GM12878 (cell line): ENCODE data around the gene SRXN1. TPM values are rescaled to one million over a fixed set of nuclear protein-coding genes. Genes with fewer than 3 reads are reported as not detected.

Source experiments
- ATAC-seq: fragments of 200-7000 bp; cut with Tn5 transposase; 3 replicates; pipeline ENCODE4 v1.9.1; 2020; ENCODE audit warnings: mild to moderate bottlenecking, moderate library complexity
- BruUV-seq: library from RNA; stranded (reverse); fragments of 400-500 nt; replicated peaks from 2 replicates; lab custom pipeline; 2021; lab: Mats Ljungman, UMichigan
- CTCF ChIA-PET: fragments of 300-600 bp; sonication (Branson Sonifier 250); formaldehyde crosslinking; extraction: SDS; loops from one replicate; lab custom pipeline; 2021; ENCODE audit warnings: inconsistent platforms; lab: Yijun Ruan, JAX
- POLR2A ChIA-PET: fragments of 350-600 bp; formaldehyde crosslinking; extraction: SDS; loops from one replicate; lab custom pipeline; 2021; ENCODE audit warnings: inconsistent platforms; lab: Charles Lee
- RAD21 ChIA-PET: fragments of 300-600 bp; sonication (Branson Sonifier 250); formaldehyde crosslinking; loops from one replicate; lab custom pipeline; 2023; ENCODE audit warnings: antibody characterized with exemption; ENCODE audit not compliant: unreplicated experiment; lab: Charles Lee
- SMC1A ChIA-PET: fragments of 300-600 bp; sonication (Branson Sonifier 250); formaldehyde crosslinking; loops from one replicate; lab custom pipeline; 2023; ENCODE audit not compliant: unreplicated experiment, uncharacterized antibody; lab: Charles Lee
- DNase-seq: peaks from one replicate; pipeline ENCODE4 v3.0.0-alpha.2; 2011; ENCODE audit warnings: low read depth, low spot score
- FAIRE-seq: peaks from 3 replicates; lab custom pipeline; 2011; peaks lifted over from hg19 to GRCh38; lab: Jason Lieb, UNC
- H2AFZ ChIP-seq: 2 replicates; pipeline ENCODE4 v1.6.0; 2011; ENCODE audit warnings: low read depth, low read length, control low read depth; ENCODE audit not compliant: control insufficient read depth
- H3K27ac ChIP-seq: 2 replicates; pipeline ENCODE4 v1.5.1; 2011; ENCODE audit warnings: control low read depth; ENCODE audit not compliant: control insufficient read depth, insufficient read depth
- H3K27me3 ChIP-seq, 2 experiments: replicated peaks in 1 of 2; 2 replicates each; pipeline versions ENCODE4 v1.6.0 to v1.6.1; 2011; ENCODE audit warnings: low read length in 1 of 2; ENCODE audit not compliant: control insufficient read depth in 2 of 2, insufficient read depth in 2 of 2
- H3K36me3 ChIP-seq, 2 experiments: 2 replicates each; pipeline ENCODE4 v1.5.1; 2011; ENCODE audit warnings: low read length in 1 of 2; ENCODE audit not compliant: control insufficient read depth in 2 of 2, insufficient read depth in 2 of 2
- H3K4me1 ChIP-seq: 2 replicates; pipeline ENCODE4 v1.6.1; 2011; ENCODE audit warnings: mild to moderate bottlenecking, low read length, moderate library complexity, mixed read lengths; ENCODE audit not compliant: control insufficient read depth, insufficient read depth
- H3K4me2 ChIP-seq: 2 replicates; pipeline ENCODE4 v1.6.0; 2011; ENCODE audit warnings: control low read depth; ENCODE audit not compliant: control insufficient read depth, insufficient read depth
- H3K4me3 ChIP-seq: fragments of 200-600 bp; sonication (generic); 2 replicates; pipeline ENCODE4 v1.5.1; 2016
- H3K79me2 ChIP-seq: 2 replicates; pipeline ENCODE4 v1.6.0; 2011; ENCODE audit warnings: low read length; ENCODE audit not compliant: control insufficient read depth, insufficient read depth
- H3K9ac ChIP-seq: 2 replicates; pipeline ENCODE4 v1.8.0; 2011; ENCODE audit warnings: low read length, control low read depth, mixed read lengths; ENCODE audit not compliant: control insufficient read depth, insufficient read depth
- H3K9me3 ChIP-seq: replicated peaks from 3 replicates; pipeline ENCODE4 v1.5.1; 2011; ENCODE audit warnings: mild to moderate bottlenecking, low read length; ENCODE audit not compliant: control insufficient read depth, insufficient read depth
- H4K20me1 ChIP-seq: 2 replicates; pipeline ENCODE4 v1.6.0; 2011; ENCODE audit not compliant: control insufficient read depth, insufficient read depth
- BCL11A ChIP-seq: IDR thresholded peaks from 2 replicates; pipeline ENCODE4 v1.6.1; 2011; ENCODE audit warnings: low read depth, low read length
- BMI1 ChIP-seq: fragments of 450-650 bp; IDR thresholded peaks from 2 replicates; pipeline ENCODE4 v1.6.1; 2016; ENCODE audit warnings: mild to moderate bottlenecking, moderate library complexity, borderline replicate concordance
- CEBPB ChIP-seq, 2 experiments: fragments of 150-350 bp in 1 of 2; IDR thresholded peaks; 2 replicates each; pipeline ENCODE4 v1.6.1; 2012 to 2014; ENCODE audit warnings: low read depth in 2 of 2, low read length in 2 of 2, borderline replicate concordance in 1 of 2, inconsistent platforms in 1 of 2
- TBL1XR1 ChIP-seq: IDR thresholded peaks from 2 replicates; pipeline ENCODE4 v1.6.1; 2012; ENCODE audit warnings: low read depth, low read length, improper control_type of control experiment
- WGBS: methylation state at CpG from one replicate; pipeline ENCODE4 v1.1.6; 2016; ENCODE audit warnings: low lambda C conversion rate; ENCODE audit not compliant: insufficient replicate concordance, insufficient coverage; ENCODE audit errors: missing lambda C conversion rate; 5-methylcytosine and 5-hydroxymethylcytosine counted together
- in situ Hi-C: fragments of 300-500 bp; cut with MboI; formaldehyde crosslinking; loops from 9 replicates; pipeline ENCODE4 v1.14.3; 2018; ENCODE audit warnings: mixed read lengths
- intact Hi-C: fragments of 100-400 bp; cut with micrococcal nuclease; formaldehyde crosslinking; loops from one replicate; pipeline ENCODE4 v1.14.2; 2022; ENCODE audit not compliant: unreplicated experiment
- polyA plus RNA-seq, 11 experiments: library from polyadenylated mRNA; depleted of rRNA in 4 of 11; unstranded in 6 of 11; stranded (reverse) in 5 of 11; fragments of >200 nt; fragmentation: Nextera tagmentation in 4 of 11; fragmentation: Illumina TruSeq in 1 of 11; extraction: Ambion mirVana in 4 of 11; extraction: Trizol in 1 of 11; gene quantifications; 1 replicate in 1 of 11; 2 replicates in 10 of 11; pipeline versions ENCODE4 v1.2.1 to v1.2.3, GENCODE V29; 2011 to 2016; ENCODE audit warnings: inconsistent platforms in 2 of 11, missing spikeins in 2 of 11, low read depth in 1 of 11
- total RNA-seq, 4 experiments: library from RNA; depleted of rRNA in 3 of 4; stranded (reverse); fragments of >200 nt in 3 of 4; fragmentation: Illumina TruSeq in 1 of 4; extraction: Trizol in 1 of 4; gene quantifications; 2 replicates each; pipeline versions ENCODE4 v1.2.1 to v1.2.3, GENCODE V29; 2013 to 2021
- TF ChIP-seq, protein P1 (sequence below): IDR thresholded peaks from 2 replicates; pipeline ENCODE4 v1.6.1; 2012; ENCODE audit warnings: improper control_type of control experiment, low read depth, low read length; ENCODE audit not compliant: insufficient replicate concordance
- TF ChIP-seq, protein P2 (sequence below): fragments of 450-650 bp; IDR thresholded peaks from 2 replicates; pipeline ENCODE4 v1.6.1; 2014; ENCODE audit warnings: mild to moderate bottlenecking
- TF ChIP-seq, protein P3 (sequence below): fragments of 450-650 bp; IDR thresholded peaks from 2 replicates; pipeline ENCODE4 v1.6.1; 2017; ENCODE audit warnings: antibody characterized with exemption, mild to moderate bottlenecking, moderate library complexity
- TF ChIP-seq, protein P4 (sequence below): fragments of 450-650 bp; IDR thresholded peaks from 2 replicates; pipeline ENCODE4 v1.6.1; 2017; ENCODE audit warnings: mild to moderate bottlenecking
- TF ChIP-seq, protein P5 (sequence below): IDR thresholded peaks from 2 replicates; pipeline ENCODE4 v1.6.1; 2011; ENCODE audit warnings: borderline replicate concordance, low read depth, mild to moderate bottlenecking, moderate library complexity, low read length; ENCODE audit not compliant: insufficient read depth, poor library complexity, severe bottlenecking

Gene SRXN1
- total and polyA plus RNA-seq, 10 of the 15 experiments (the other 5 are each of a cell fraction or from before 2014, with no cell fraction given), result 4.1 to 20.5 (median 15.6) TPM

DNA sequence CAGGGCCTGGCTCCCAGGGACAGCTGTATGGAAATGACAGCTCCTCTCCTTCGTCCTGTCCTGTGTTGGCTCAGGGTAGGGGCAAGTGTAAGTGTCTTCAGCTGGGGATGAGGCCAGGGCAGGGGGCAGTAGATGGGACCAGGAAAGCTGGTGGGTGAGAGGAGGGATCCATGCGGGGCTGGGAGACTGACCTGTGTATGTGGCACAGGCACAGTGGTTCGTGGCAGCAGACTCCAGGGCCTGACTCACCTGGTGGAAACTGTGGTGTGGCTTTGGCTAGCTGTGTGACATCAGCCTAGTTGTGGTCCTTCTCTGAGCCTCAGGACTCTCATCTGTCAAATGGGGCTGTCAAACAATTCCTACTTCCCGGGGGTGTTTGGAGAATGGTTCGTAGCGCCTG is 36.3 kb upstream of the SRXN1 start (continued):
- TF ChIP-seq, protein P1, sequence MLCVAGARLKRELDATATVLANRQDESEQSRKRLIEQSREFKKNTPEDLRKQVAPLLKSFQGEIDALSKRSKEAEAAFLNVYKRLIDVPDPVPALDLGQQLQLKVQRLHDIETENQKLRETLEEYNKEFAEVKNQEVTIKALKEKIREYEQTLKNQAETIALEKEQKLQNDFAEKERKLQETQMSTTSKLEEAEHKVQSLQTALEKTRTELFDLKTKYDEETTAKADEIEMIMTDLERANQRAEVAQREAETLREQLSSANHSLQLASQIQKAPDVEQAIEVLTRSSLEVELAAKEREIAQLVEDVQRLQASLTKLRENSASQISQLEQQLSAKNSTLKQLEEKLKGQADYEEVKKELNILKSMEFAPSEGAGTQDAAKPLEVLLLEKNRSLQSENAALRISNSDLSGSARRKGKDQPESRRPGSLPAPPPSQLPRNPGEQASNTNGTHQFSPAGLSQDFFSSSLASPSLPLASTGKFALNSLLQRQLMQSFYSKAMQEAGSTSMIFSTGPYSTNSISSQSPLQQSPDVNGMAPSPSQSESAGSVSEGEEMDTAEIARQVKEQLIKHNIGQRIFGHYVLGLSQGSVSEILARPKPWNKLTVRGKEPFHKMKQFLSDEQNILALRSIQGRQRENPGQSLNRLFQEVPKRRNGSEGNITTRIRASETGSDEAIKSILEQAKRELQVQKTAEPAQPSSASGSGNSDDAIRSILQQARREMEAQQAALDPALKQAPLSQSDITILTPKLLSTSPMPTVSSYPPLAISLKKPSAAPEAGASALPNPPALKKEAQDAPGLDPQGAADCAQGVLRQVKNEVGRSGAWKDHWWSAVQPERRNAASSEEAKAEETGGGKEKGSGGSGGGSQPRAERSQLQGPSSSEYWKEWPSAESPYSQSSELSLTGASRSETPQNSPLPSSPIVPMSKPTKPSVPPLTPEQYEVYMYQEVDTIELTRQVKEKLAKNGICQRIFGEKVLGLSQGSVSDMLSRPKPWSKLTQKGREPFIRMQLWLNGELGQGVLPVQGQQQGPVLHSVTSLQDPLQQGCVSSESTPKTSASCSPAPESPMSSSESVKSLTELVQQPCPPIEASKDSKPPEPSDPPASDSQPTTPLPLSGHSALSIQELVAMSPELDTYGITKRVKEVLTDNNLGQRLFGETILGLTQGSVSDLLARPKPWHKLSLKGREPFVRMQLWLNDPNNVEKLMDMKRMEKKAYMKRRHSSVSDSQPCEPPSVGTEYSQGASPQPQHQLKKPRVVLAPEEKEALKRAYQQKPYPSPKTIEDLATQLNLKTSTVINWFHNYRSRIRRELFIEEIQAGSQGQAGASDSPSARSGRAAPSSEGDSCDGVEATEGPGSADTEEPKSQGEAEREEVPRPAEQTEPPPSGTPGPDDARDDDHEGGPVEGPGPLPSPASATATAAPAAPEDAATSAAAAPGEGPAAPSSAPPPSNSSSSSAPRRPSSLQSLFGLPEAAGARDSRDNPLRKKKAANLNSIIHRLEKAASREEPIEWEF, result no peak
- TF ChIP-seq, protein P2, sequence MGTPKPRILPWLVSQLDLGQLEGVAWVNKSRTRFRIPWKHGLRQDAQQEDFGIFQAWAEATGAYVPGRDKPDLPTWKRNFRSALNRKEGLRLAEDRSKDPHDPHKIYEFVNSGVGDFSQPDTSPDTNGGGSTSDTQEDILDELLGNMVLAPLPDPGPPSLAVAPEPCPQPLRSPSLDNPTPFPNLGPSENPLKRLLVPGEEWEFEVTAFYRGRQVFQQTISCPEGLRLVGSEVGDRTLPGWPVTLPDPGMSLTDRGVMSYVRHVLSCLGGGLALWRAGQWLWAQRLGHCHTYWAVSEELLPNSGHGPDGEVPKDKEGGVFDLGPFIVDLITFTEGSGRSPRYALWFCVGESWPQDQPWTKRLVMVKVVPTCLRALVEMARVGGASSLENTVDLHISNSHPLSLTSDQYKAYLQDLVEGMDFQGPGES, result no peak
- TF ChIP-seq, all 136 proteins: peak for 0

DNA sequence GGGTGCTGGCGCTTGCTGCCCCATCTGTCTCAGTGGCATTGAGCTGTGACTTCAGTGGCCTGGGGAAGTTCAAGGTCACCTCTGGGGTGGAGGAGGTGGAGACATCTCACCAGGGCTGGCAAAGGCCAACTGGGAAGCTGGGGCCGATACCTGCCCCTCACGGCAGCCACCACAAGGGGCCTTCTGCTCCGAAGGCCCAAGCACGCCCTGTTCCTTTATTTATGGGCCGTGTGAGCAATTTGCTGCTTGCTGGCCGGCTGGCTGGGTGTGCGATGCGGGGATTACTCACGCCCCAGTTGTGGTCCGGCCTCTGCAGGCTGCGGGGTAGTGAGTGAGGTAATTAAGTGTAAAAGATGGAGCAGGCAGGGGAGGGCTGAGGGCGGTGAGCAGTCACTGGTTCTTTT is 35.8 kb upstream of the SRXN1 start:
- RAD21 ChIA-PET, result no interaction called here
- SMC1A ChIA-PET, result no interaction called here
- DNase-seq (no peak), ATAC-seq (no peak), FAIRE-seq (no peak)
- no TSS peak for BruUV-seq
- no peak overlapping the region for H2AFZ ChIP-seq
- H3K9me3 ChIP-seq, result no peaks in the 10 kb centered on the region
- H3K27me3 ChIP-seq, result no peaks in the 10 kb centered on the region; a peak in 2 of 4 replicates
- intact Hi-C loops, result no loop called here
- H4K20me1 ChIP-seq, result no peaks in the 10 kb centered on the region
- H3K36me3 ChIP-seq, result no peaks in the 10 kb centered on the region
- no peak overlapping the region for H3K4me3 ChIP-seq
- no peak overlapping the region for H3K4me2 ChIP-seq
- WGBS, result 44% methylated on average over 13 of the region's 13 CpGs
- in situ Hi-C loops, result no loop called here
- CTCF ChIA-PET, result no interaction called here
- H3K27ac ChIP-seq, result no peak overlapping the region
- H3K9ac ChIP-seq, result no peak overlapping the region
- H3K79me2 ChIP-seq, result no peaks in the 10 kb centered on the region
- H3K4me1 ChIP-seq, result no peaks in the 10 kb centered on the region
- POLR2A ChIA-PET, result no interaction called here
- TF ChIP-seq BMI1 (no peak), CEBPB (IDR thresholded peaks at IDR 0.05; ENCODE audit: borderline replicate concordance in 1 of 2, low read depth in 2 of 2, low read length in 2 of 2) (no peak), TBL1XR1 (no peak), BCL11A (no peak)
- TF ChIP-seq, protein P3, sequence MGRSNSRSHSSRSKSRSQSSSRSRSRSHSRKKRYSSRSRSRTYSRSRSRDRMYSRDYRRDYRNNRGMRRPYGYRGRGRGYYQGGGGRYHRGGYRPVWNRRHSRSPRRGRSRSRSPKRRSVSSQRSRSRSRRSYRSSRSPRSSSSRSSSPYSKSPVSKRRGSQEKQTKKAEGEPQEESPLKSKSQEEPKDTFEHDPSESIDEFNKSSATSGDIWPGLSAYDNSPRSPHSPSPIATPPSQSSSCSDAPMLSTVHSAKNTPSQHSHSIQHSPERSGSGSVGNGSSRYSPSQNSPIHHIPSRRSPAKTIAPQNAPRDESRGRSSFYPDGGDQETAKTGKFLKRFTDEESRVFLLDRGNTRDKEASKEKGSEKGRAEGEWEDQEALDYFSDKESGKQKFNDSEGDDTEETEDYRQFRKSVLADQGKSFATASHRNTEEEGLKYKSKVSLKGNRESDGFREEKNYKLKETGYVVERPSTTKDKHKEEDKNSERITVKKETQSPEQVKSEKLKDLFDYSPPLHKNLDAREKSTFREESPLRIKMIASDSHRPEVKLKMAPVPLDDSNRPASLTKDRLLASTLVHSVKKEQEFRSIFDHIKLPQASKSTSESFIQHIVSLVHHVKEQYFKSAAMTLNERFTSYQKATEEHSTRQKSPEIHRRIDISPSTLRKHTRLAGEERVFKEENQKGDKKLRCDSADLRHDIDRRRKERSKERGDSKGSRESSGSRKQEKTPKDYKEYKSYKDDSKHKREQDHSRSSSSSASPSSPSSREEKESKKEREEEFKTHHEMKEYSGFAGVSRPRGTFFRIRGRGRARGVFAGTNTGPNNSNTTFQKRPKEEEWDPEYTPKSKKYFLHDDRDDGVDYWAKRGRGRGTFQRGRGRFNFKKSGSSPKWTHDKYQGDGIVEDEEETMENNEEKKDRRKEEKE, result no peak
- TF ChIP-seq, protein P4, sequence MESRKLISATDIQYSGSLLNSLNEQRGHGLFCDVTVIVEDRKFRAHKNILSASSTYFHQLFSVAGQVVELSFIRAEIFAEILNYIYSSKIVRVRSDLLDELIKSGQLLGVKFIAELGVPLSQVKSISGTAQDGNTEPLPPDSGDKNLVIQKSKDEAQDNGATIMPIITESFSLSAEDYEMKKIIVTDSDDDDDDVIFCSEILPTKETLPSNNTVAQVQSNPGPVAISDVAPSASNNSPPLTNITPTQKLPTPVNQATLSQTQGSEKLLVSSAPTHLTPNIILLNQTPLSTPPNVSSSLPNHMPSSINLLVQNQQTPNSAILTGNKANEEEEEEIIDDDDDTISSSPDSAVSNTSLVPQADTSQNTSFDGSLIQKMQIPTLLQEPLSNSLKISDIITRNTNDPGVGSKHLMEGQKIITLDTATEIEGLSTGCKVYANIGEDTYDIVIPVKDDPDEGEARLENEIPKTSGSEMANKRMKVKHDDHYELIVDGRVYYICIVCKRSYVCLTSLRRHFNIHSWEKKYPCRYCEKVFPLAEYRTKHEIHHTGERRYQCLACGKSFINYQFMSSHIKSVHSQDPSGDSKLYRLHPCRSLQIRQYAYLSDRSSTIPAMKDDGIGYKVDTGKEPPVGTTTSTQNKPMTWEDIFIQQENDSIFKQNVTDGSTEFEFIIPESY, result no peak
- TF ChIP-seq, protein P5, sequence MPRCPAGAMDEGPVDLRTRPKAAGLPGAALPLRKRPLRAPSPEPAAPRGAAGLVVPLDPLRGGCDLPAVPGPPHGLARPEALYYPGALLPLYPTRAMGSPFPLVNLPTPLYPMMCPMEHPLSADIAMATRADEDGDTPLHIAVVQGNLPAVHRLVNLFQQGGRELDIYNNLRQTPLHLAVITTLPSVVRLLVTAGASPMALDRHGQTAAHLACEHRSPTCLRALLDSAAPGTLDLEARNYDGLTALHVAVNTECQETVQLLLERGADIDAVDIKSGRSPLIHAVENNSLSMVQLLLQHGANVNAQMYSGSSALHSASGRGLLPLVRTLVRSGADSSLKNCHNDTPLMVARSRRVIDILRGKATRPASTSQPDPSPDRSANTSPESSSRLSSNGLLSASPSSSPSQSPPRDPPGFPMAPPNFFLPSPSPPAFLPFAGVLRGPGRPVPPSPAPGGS, result no peak
